Neuronal stem cell (in vitro differentiated cells): ENCODE data around the gene WDR86.

Experiments
- DNase-seq: peaks from one replicate; pipeline ENCODE4 v3.0.0-alpha.2; 2013; ENCODE audit warnings: low spot score
- H2AFZ ChIP-seq: one replicate; pipeline ENCODE4 v1.6.1; 2013; ENCODE audit warnings: mild to moderate bottlenecking, low read length, inconsistent platforms
- H2AK5ac ChIP-seq: 2 replicates; pipeline ENCODE4 v1.6.1; 2013; ENCODE audit warnings: low read depth, mild to moderate bottlenecking, inconsistent platforms, low read length, moderate library complexity, mixed read lengths
- H2BK120ac ChIP-seq: 2 replicates; pipeline ENCODE4 v1.6.1; 2013; ENCODE audit warnings: low read depth, mild to moderate bottlenecking, inconsistent platforms, low read length, moderate library complexity, mixed read lengths
- H2BK12ac ChIP-seq: one replicate; pipeline ENCODE4 v1.6.1; 2013; ENCODE audit warnings: low read length, inconsistent platforms
- H2BK15ac ChIP-seq: 2 replicates; pipeline ENCODE4 v1.6.1; 2013; ENCODE audit warnings: mild to moderate bottlenecking, low read length, inconsistent platforms, mixed read lengths
- H2BK5ac ChIP-seq: one replicate; pipeline ENCODE4 v1.6.1; 2013; ENCODE audit warnings: inconsistent platforms, mild to moderate bottlenecking, low read length, moderate library complexity
- H3K14ac ChIP-seq: one replicate; pipeline ENCODE4 v1.6.1; 2013; ENCODE audit warnings: low read length, inconsistent platforms
- H3K18ac ChIP-seq: 2 replicates; pipeline ENCODE4 v1.6.1; 2013; ENCODE audit warnings: low read length, inconsistent platforms
- H3K23ac ChIP-seq: 2 replicates; pipeline ENCODE4 v1.6.1; 2013; ENCODE audit warnings: low read depth, mild to moderate bottlenecking, mixed read lengths, low read length, inconsistent platforms; ENCODE audit not compliant: poor library complexity
- H3K27ac ChIP-seq: replicated peaks from 3 replicates; pipeline ENCODE4 v1.5.1; 2013; ENCODE audit warnings: low read length, inconsistent platforms
- H3K27me3 ChIP-seq, 3 experiments: 2 replicates each; pipeline ENCODE4 v1.6.1; 2013; ENCODE audit warnings: low read length in 3 of 3, mild to moderate bottlenecking in 2 of 3, inconsistent platforms in 1 of 3, low read depth in 1 of 3, mixed read lengths in 1 of 3, moderate library complexity in 1 of 3; ENCODE audit not compliant: control insufficient read depth in 3 of 3, insufficient read depth in 3 of 3
- H3K36me3 ChIP-seq, 2 donors: replicated peaks in 1 of 2; 2 replicates each; pipeline ENCODE4 v1.6.1; 2013; ENCODE audit warnings: low read length in 2 of 2; ENCODE audit not compliant: control insufficient read depth in 2 of 2, insufficient read depth in 2 of 2
- H3K4ac ChIP-seq: 2 replicates; pipeline ENCODE4 v1.6.1; 2013; ENCODE audit warnings: inconsistent platforms, mild to moderate bottlenecking, low read length, moderate library complexity
- H3K4me1 ChIP-seq, 2 donors: 1 replicate in 1 of 2; 2 replicates in 1 of 2; pipeline ENCODE4 v1.6.1; 2013; ENCODE audit warnings: low read length in 2 of 2, low read depth in 1 of 2; ENCODE audit not compliant: control insufficient read depth in 2 of 2, insufficient read depth in 1 of 2
- H3K4me2 ChIP-seq: one replicate; pipeline ENCODE4 v1.6.1; 2013; ENCODE audit warnings: mild to moderate bottlenecking, low read length, inconsistent platforms; ENCODE audit not compliant: insufficient read depth, poor library complexity, severe bottlenecking
- H3K4me3 ChIP-seq, 2 donors: 2 replicates each; pipeline ENCODE4 v1.5.1; 2013; ENCODE audit warnings: low read length in 2 of 2, mild to moderate bottlenecking in 2 of 2, inconsistent platforms in 1 of 2, moderate library complexity in 1 of 2
- H3K79me1 ChIP-seq: one replicate; pipeline ENCODE4 v1.6.1; 2013; ENCODE audit warnings: low read depth, mild to moderate bottlenecking, inconsistent platforms, low read length, moderate library complexity
- H3K9ac ChIP-seq: one replicate; pipeline ENCODE4 v1.6.1; 2013; ENCODE audit warnings: mild to moderate bottlenecking, low read depth, low read length, inconsistent platforms; ENCODE audit not compliant: poor library complexity
- H3K9me3 ChIP-seq, 2 donors: replicated peaks in 1 of 2; 2 replicates each; pipeline versions ENCODE3 to v1.6.1; 2013; ENCODE audit warnings: low read length in 2 of 2, mild to moderate bottlenecking in 2 of 2, inconsistent platforms in 1 of 2, low read depth in 1 of 2, mixed read lengths in 1 of 2, moderate library complexity in 1 of 2; ENCODE audit not compliant: control insufficient read depth in 2 of 2, insufficient read depth in 1 of 2
- H4K8ac ChIP-seq: one replicate; pipeline ENCODE4 v1.6.1; 2013; ENCODE audit warnings: low read depth, mild to moderate bottlenecking, inconsistent platforms, low read length, moderate library complexity
- H4K91ac ChIP-seq: one replicate; pipeline ENCODE4 v1.6.1; 2013; ENCODE audit warnings: low read length, low read depth, mild to moderate bottlenecking, inconsistent platforms; ENCODE audit not compliant: poor library complexity
- WGBS, 2 donors: extraction: QIAGEN DNeasy Blood & Tissue Kit; methylation state at CpG; one replicate each; pipeline ENCODE4 v1.1.7; 2013; ENCODE audit warnings: missing lambda C conversion rate in 2 of 2, mixed read lengths in 1 of 2; ENCODE audit not compliant: insufficient read length in 2 of 2, insufficient replicate concordance in 1 of 2; ENCODE audit errors: extremely low coverage in 2 of 2; 5-methylcytosine and 5-hydroxymethylcytosine counted together

Gene WDR86

GRCh38 chr7:151388430-151388829 is 21.4 kb downstream of the WDR86 start:
- no CpG with 5 or more reads among the region's 10 CpGs for WGBS, 2 donors
- H3K4me3 ChIP-seq, result peak overlapping the region in 1 of 2 donors; percentile 1
- H3K23ac ChIP-seq, result no peak overlapping the region
- H2BK12ac ChIP-seq, result no peak overlapping the region
- H4K8ac ChIP-seq, result no peak overlapping the region
- H4K91ac ChIP-seq, result no peak overlapping the region
- peak overlapping the region; percentile 38 for H2BK120ac ChIP-seq
- no peak overlapping the region for H3K14ac ChIP-seq
- no peak overlapping the region for H3K9ac ChIP-seq
- peaks cover 7 to 12% of the 10 kb centered on the region in 2 donors for H3K36me3 ChIP-seq
- no peak overlapping the region for H3K27ac ChIP-seq
- no peak overlapping the region for H2AK5ac ChIP-seq
- no peak overlapping the region for H2AFZ ChIP-seq
- H3K27me3 ChIP-seq, result no peaks in the 10 kb centered on the region
- peaks cover 0 to 10% of the 10 kb centered on the region in 2 donors for H3K4me1 ChIP-seq
- no peaks in the 10 kb centered on the region for H3K79me1 ChIP-seq
- H2BK5ac ChIP-seq, result no peak overlapping the region
- no peak for DNase-seq
- H3K18ac ChIP-seq, result peak overlapping the region; percentile 8
- no peak overlapping the region for H3K4me2 ChIP-seq
- H2BK15ac ChIP-seq, result no peak overlapping the region
- H3K4ac ChIP-seq, result no peak overlapping the region
- no peaks in the 10 kb centered on the region for H3K9me3 ChIP-seq

DNA sequence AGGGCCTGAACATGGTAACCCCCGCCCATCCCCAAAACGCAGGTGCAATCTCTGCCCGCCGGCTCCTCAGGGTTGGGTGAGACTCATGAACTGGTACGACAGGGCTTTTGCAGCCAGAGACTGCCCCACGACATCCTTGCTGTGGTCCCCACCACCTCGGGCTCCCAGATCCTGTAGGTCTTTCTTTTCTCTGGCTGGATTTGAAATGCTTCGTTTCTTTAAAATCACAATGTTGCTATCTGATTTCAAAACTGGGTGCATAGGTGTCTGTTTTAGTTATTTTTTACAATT is 21.9 kb downstream of the WDR86 start:
- Histone ChIP-seq H3K4me3 (no peak overlapping the region), H3K9me3 (no peaks in the 10 kb centered on the region), H3K4ac (no peak overlapping the region), H3K14ac (no peak overlapping the region), H2BK12ac (no peak overlapping the region), H4K8ac (no peak overlapping the region), H3K79me1 (no peaks in the 10 kb centered on the region), H3K27ac (no peak overlapping the region), H3K27me3 (peaks cover 0 to under 1% (median 0%) of the 10 kb centered on the region in 3 experiments), H4K91ac (no peak overlapping the region), H3K23ac (no peak overlapping the region), H3K36me3 (peaks cover 6 to 10% of the 10 kb centered on the region in 2 donors), H2AK5ac (no peak overlapping the region), H2AFZ (no peak overlapping the region), H2BK120ac (no peak overlapping the region), H3K4me1 (peaks cover 0 to 5% of the 10 kb centered on the region in 2 donors), H3K4me2 (no peak overlapping the region), H2BK5ac (no peak overlapping the region), H3K9ac (no peak overlapping the region), H3K18ac (no peak overlapping the region), H2BK15ac (no peak overlapping the region)
- DNase-seq, result no peak
- WGBS, 2 donors, result no CpG with 5 or more reads among the region's 8 CpGs

GRCh38 chr7:151387161-151388006 is 22.5 kb downstream of the WDR86 start:
- no peak overlapping the region for H3K4me3 ChIP-seq
- no peak overlapping the region for H2BK15ac ChIP-seq
- H2BK120ac ChIP-seq, result no peak overlapping the region
- H3K23ac ChIP-seq, result peak overlapping the region; percentile 6
- DNase-seq, result no peak
- no CpG with 5 or more reads among the region's 24 CpGs for WGBS, 2 donors
- H3K14ac ChIP-seq, result peak overlapping the region; percentile 67
- no peak overlapping the region for H2BK12ac ChIP-seq
- H2AFZ ChIP-seq, result no peak overlapping the region
- no peaks in the 10 kb centered on the region for H3K4me1 ChIP-seq
- peak overlapping the region; percentile 84 for H3K18ac ChIP-seq
- no peak overlapping the region for H3K4ac ChIP-seq
- H3K36me3 ChIP-seq, result peaks cover 6 to 9% of the 10 kb centered on the region in 2 donors
- peaks cover 0 to 6% (median 2%) of the 10 kb centered on the region in 3 experiments for H3K27me3 ChIP-seq
- no peak overlapping the region for H3K4me2 ChIP-seq
- H4K8ac ChIP-seq, result peak overlapping the region; percentile 54
- no peak overlapping the region for H4K91ac ChIP-seq
- no peaks in the 10 kb centered on the region for H3K79me1 ChIP-seq
- no peak overlapping the region for H2AK5ac ChIP-seq
- H2BK5ac ChIP-seq, result no peak overlapping the region
- peak overlapping the region; percentile 34 for H3K9ac ChIP-seq
- H3K9me3 ChIP-seq, result no peaks in the 10 kb centered on the region
- no peak overlapping the region for H3K27ac ChIP-seq

DNA sequence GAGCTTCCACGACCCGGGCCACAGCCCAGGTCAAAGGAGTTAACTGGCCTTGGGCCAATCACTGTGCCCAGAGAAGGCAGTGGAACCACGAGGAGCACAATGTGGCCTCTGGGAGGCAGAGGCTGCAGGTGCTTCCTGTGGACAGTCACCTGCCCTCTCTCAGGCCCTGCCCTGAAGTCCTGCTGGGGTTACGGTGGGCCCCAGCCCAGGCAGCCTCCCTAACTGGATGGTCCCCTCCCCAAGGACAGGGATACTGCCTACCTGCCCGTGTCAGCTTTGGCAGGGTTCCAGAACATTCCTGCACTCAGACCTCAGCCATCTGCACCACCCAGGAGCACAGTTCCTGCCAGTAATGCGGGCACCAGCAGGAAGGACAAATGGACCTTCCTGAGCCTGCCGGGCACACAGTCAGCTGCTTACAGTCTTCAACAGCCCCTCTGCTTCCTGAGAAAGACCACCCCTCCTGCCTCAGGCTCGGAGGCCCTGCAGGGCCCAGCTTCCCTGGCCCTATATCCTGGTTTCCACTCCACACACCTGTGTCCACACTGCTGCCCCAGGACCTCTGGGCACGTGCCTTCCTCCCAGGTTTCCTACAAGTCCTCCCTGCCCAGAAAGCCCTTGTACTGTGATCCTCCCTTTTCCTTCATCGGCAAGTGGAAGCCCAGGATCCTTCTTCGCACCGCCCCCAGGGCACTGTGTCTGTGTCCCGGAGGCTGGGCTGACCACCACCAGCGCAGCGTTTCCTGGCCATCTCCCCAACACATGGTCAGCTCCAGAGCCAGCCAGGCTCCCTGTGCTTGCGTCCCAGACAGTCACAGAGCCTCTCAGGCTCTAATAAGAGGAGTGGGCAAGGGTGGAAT is 23.3 kb downstream of the WDR86 start:
- Histone ChIP-seq H3K36me3 (peaks cover 6 to 9% of the 10 kb centered on the region in 2 donors), H3K79me1 (peaks cover 2% of the 10 kb centered on the region), H3K4me1 (peaks cover 0 to 7% of the 10 kb centered on the region in 2 donors), H2BK15ac (no peak overlapping the region), H3K14ac (peak overlapping the region; percentile 67), H3K9me3 (no peaks in the 10 kb centered on the region), H3K4me3 (no peak overlapping the region), H2BK12ac (no peak overlapping the region), H3K23ac (peak overlapping the region; percentile 65), H3K18ac (peak overlapping the region; percentile 72), H3K9ac (peak overlapping the region; percentile 46), H3K4ac (no peak overlapping the region), H3K27ac (no peak overlapping the region), H3K4me2 (no peak overlapping the region), H3K27me3 (peaks cover 0 to 14% (median 9%) of the 10 kb centered on the region in 3 experiments), H2AFZ (no peak overlapping the region), H4K8ac (peak overlapping the region; percentile 54), H2BK120ac (no peak overlapping the region), H2AK5ac (no peak overlapping the region), H4K91ac (no peak overlapping the region), H2BK5ac (no peak overlapping the region)
- no peak for DNase-seq
- no CpG with 5 or more reads among the region's 16 CpGs for WGBS, 2 donors
